NCI-H1092 treated with DMSO at 0.1 percent for 48 hours (cell line): Measurements from ENCODE around the gene IGDCC3.

Source experiments
- DNase-seq: peaks from one replicate; lab custom pipeline; 2025; lab: John Stamatoyannopoulos, UW

The IGDCC3 gene

GRCh38 chr15:65327651-65328393 lies 50.0 kb downstream of the IGDCC3 start:
- no peak for DNase-seq

- DNase-seq: no peak
Measured at GRCh38 chr15:65326818-65327217, 51.0 kb downstream of the IGDCC3 start.

GRCh38 chr15:65326117-65326526 lies 51.7 kb downstream of the IGDCC3 start:
- DNase-seq: peak; percentile 44

- peak; percentile 89 for DNase-seq
Measured at GRCh38 chr15:65323071-65323511, 54.7 kb downstream of the IGDCC3 start.

DNA sequence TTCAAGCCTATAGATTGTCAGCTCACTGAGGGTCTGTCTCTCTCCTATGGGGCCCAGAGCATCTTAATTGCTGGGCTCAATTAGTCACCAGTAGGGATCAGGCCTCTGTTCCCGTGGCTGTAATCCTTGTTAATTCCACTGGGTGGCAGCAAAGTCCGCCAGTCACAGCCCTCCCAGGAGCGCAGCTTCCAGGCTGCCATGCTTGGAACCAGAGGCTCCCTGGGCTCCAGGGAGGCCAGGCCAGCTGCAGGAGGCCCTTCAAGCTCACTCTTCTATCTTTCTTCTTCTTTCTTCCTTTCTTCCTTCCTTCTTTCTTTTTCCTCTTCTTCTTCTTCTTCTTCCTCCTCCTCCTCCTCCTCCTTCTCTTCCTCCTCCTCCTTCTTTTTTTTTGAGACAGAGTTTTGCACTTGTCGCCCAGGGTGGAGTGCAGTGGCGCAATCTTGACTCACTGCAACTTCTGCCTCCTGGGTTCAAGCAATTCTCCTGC lies 58.9 kb downstream of the IGDCC3 start:
- DNase-seq: peak; percentile 53

GRCh38 chr15:65312400-65312916 lies 65.3 kb downstream of the IGDCC3 start:
- DNase-seq: no peak

- no peak for DNase-seq
Measured at GRCh38 chr15:65311760-65312159, 66.0 kb downstream of the IGDCC3 start.

DNA sequence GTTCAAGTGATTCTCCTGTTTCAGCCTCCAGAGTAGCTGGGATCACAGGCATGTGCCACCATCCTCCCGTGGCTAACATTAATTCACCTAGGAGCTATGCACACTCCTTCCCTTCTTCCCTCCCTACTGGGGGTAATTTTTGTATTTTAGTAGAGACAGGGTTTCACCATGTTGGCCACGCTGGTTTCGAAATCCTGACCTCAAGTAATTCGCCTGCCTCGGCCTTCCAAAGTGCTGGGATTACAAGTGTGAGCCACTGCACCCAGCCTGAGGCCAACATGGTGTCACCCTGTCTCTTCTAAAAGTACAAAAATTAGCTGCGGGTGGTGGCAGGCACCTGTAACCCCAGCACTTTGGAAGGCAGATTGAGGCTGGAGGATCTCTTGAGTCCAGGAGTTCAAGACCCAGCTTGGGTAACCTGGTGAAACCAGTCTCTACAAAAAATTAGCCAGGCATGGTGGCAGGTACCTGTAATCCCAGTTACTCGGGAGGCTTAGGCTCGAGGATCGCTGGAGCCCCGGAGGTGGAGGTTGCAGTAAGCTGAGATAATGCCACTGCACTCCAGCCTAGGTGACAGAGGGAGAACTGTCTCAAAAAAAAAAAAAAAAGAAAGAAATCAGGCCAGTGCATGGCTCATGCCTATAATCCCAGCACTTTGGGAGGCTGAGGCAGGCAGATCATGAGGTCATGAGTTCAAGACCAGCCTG lies 67.2 kb downstream of the IGDCC3 start:
- no peak for DNase-seq

- DNase-seq: no peak
Measured at GRCh38 chr15:65309882-65310418, 67.9 kb downstream of the IGDCC3 start.

GRCh38 chr15:65307978-65308377 lies 69.8 kb downstream of the IGDCC3 start:
- no peak for DNase-seq

- no peak for DNase-seq
Measured at GRCh38 chr15:65306551-65306950, 71.3 kb downstream of the IGDCC3 start.

GRCh38 chr15:65305776-65306175 lies 72.0 kb downstream of the IGDCC3 start:
- no peak for DNase-seq

- DNase-seq: no peak
Measured at GRCh38 chr15:65305150-65305758, 72.5 kb downstream of the IGDCC3 start.

- DNase-seq: peak; percentile 95
Measured at GRCh38 chr15:65304381-65305149, 73.2 kb downstream of the IGDCC3 start, which contains the start of gene RNU5B-1. TSS of gene RNU5B-1 (plus strand) at chr15:65304677.

- DNase-seq: peak; percentile 34
Measured at GRCh38 chr15:65303687-65304380, 74.0 kb downstream of the IGDCC3 start.

GRCh38 chr15:65302061-65302460 lies 75.7 kb downstream of the IGDCC3 start:
- DNase-seq: no peak

GRCh38 chr15:65300924-65301441 lies 76.8 kb downstream of the IGDCC3 start:
- DNase-seq: no peak

GRCh38 chr15:65298731-65299130 lies 79.1 kb downstream of the IGDCC3 start:
- no peak for DNase-seq

DNA sequence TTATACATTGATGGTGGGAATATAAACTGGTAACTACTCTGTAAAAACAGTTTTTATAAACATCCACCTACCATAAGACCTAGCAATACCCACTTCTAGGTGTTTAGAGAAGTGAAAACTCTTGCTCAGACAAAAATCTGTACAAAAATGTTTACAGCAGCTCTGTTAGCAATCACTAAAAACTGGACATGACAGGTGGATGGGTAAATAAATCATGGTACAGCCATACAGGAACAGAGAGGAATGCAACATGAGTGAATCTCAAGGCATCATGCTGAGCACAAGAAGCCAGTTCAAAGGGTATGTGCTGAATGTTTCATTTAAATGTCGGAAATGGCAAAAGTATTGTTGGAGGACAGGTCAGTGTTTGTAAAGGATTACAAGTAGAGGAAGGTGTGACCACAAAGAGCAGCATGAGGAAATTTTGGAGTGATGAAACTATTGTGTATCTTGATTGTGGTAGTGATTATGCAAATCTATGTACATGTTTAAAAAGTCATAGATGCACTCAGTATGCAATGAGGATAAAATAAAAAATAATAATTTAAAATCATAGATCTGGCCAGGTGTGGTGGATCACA lies 84.8 kb downstream of the IGDCC3 start:
- no peak for DNase-seq

GRCh38 chr15:65290228-65290627 lies 87.6 kb downstream of the IGDCC3 start:
- DNase-seq: no peak
